ENCODE measurements around the gene ZNF83. TPM values are rescaled to one million over a fixed set of nuclear protein-coding genes. Genes with fewer than 3 reads are reported as not detected.
A peak's percentile ranks its signal among the peaks of the same experiment; 100 is the strongest.

ZNF83 gene
- total RNA-seq, 1 experiment from 2014 or later: 31.9 TPM

- ATAC-seq (no peak), DNase-seq (ENCODE audit: low read depth, low spot score) (no peak)
- intact Hi-C loops (cut with micrococcal nuclease; ENCODE audit: unreplicated experiment) (no loop called here), in situ Hi-C loops (cut with HindIII; ENCODE audit: low pct_unique_long_range_greater_than_20kb, low sequenced_read_pairs) (no loop called here)
- no peaks in the 10 kb centered on the region for H3K27me3 ChIP-seq (ENCODE audit: control insufficient read depth, insufficient read depth, low read length)
- no peak for TF ChIP-seq REST (IDR thresholded peaks at IDR 0.05; ENCODE audit: insufficient read depth in 1 of 2, low read depth in 2 of 2, low read length in 1 of 2)
- no peak for TF ChIP-seq SIN3A (IDR thresholded peaks at IDR 0.05; ENCODE audit: borderline replicate concordance, insufficient read depth, low read depth, low read length)
- no peak for TF ChIP-seq TCF7L2 (IDR thresholded peaks at IDR 0.05; ENCODE audit: low read depth, low read length)
- TF ChIP-seq POLR2AphosphoS5 (IDR thresholded peaks at IDR 0.05; ENCODE audit: low read depth, low read length): no peak
- TF ChIP-seq CTCF (IDR thresholded peaks at IDR 0.05): no peak
- POLR2A ChIA-PET: no interaction called here
- H3K4me1 ChIP-seq (ENCODE audit: control insufficient read depth, insufficient read depth, low read length): no peaks in the 10 kb centered on the region
- no peak overlapping the region for H3K4me3 ChIP-seq (ENCODE audit: low read depth in 2 of 2, low read length in 2 of 2)
- BruUV-seq (replicated peaks): no TSS peak
- H3K27ac ChIP-seq (ENCODE audit: low read length): no peak overlapping the region
- H3K36me3 ChIP-seq (ENCODE audit: control insufficient read depth, insufficient read depth, low read length): no peaks in the 10 kb centered on the region
- no peaks in the 10 kb centered on the region for H3K9me3 ChIP-seq (ENCODE audit: control insufficient read depth, insufficient read depth, low read depth, low read length)
- CTCF ChIA-PET: no interaction called here
These were observed 28.4 kb upstream of the ZNF83 start for GRCh38 chr19:52666506-52666905.

- peak; percentile 17 for DNase-seq (ENCODE audit: low read depth, low spot score)
- Histone ChIP-seq H3K4me1 (ENCODE audit: control insufficient read depth, insufficient read depth, low read length) (no peaks in the 10 kb centered on the region), H3K36me3 (ENCODE audit: control insufficient read depth, insufficient read depth, low read length) (no peaks in the 10 kb centered on the region), H3K27ac (ENCODE audit: low read length) (no peak overlapping the region), H3K27me3 (ENCODE audit: control insufficient read depth, insufficient read depth, low read length) (no peaks in the 10 kb centered on the region), H3K4me3 (ENCODE audit: low read depth in 2 of 2, low read length in 2 of 2) (no peak overlapping the region), H3K9me3 (ENCODE audit: control insufficient read depth, insufficient read depth, low read depth, low read length) (no peaks in the 10 kb centered on the region)
- intact Hi-C loops (cut with micrococcal nuclease; ENCODE audit: unreplicated experiment) (no loop called here), in situ Hi-C loops (cut with HindIII; ENCODE audit: low pct_unique_long_range_greater_than_20kb, low sequenced_read_pairs) (no loop called here)
- no peak for ATAC-seq
- CTCF ChIA-PET: no interaction called here
- BruUV-seq (replicated peaks): no TSS peak
- POLR2A ChIA-PET: no interaction called here
- TF ChIP-seq TCF7L2 (IDR thresholded peaks at IDR 0.05; ENCODE audit: low read depth, low read length) (no peak), CTCF (IDR thresholded peaks at IDR 0.05) (no peak), POLR2AphosphoS5 (IDR thresholded peaks at IDR 0.05; ENCODE audit: low read depth, low read length) (no peak), SIN3A (IDR thresholded peaks at IDR 0.05; ENCODE audit: borderline replicate concordance, insufficient read depth, low read depth, low read length) (no peak), REST (IDR thresholded peaks at IDR 0.05; ENCODE audit: insufficient read depth in 1 of 2, low read depth in 2 of 2, low read length in 1 of 2) (no peak)
These were observed 27.4 kb upstream of the ZNF83 start for GRCh38 chr19:52665529-52665928.
